GM21381 (cell line): ENCODE data around the gene PATJ.
"Not testable (repeated sequence)": the region's sequence is repeated elsewhere in the genome, so short reads cannot be mapped to it uniquely, and the experiment has no call there.

Experiments used
- ATAC-seq: cut with Tn5 transposase; IDR thresholded peaks from one replicate; pipeline ENCODE4 v1.9.1; 2021; ENCODE audit warnings: mild to moderate bottlenecking, moderate library complexity; ENCODE audit not compliant: unreplicated experiment

The PATJ gene

DNA sequence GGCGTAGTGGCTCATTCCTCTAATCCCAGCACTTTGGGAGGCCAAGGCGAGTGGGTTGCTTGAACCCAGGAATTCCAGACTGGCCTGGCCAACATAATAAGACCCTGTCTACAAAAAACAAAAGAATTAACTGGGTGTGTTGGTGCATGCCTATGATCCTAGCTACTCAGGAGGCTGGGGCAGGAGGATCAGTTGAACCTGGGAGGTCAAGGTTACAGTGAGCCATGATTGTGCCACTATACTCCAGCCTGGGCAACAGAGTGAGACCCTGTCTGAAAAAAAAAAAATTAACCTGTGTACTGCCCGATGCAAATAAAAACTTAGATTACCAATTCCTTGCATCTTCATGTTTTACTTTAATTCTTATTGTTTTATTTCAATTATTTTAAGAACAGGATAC is 193.2 kb downstream of the PATJ start:
- no peak for ATAC-seq

DNA sequence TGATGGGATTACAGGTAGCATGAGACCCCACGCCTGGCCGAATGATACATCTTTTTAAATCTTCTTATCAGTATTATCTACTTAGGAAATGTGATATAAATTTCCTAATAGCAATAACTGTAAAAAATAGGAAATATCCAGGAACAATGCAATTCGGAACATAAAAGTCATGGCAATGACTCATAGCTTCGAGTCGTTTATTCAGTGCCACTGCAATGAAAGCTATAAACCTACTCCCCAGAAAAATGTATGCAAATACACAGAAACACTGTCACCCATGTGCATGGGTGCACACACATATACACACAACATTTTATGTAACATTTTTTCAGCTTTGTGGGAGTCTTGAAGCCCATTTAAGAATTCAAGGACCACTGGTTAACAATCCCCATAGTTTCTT is 194.6 kb downstream of the PATJ start:
- ATAC-seq = no peak

DNA sequence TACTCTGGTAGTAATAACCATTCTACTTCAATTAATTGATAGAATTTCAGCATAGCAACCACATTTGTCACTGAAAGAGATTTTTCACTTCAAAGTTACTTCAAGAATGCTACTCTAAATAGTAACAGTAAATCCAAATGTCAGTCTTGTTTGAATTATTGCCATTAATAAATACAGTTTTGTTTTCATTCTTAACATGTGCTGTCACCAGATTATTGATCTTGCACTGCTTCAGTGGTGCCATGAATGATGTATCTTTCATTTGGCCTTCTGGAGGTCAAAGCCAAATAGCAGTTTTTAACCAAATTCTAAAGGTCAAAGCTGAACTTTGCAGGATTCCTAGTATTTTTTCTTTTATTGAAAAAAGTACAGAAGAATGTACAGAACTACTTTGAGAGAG is 199.5 kb downstream of the PATJ start:
- ATAC-seq = no peak

DNA sequence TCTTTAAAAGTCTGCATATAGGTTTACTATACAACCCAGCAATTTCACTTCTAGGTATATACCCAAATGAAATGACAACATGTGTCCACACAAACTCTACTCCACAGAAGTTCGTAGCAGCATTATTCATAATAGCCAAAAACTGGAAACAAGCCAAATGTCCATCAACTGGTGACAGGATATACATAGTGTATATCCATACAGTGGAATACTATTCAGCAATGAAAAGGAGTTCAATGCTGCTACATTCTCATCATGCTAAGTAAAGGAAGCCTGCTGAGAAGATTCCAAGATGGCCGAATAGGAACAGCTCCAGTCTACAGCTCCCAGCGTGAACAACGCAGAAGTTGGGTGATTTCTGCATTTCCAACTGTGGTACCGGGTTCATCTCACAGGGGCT is 200.6 kb downstream of the PATJ start:
- no peak for ATAC-seq

DNA sequence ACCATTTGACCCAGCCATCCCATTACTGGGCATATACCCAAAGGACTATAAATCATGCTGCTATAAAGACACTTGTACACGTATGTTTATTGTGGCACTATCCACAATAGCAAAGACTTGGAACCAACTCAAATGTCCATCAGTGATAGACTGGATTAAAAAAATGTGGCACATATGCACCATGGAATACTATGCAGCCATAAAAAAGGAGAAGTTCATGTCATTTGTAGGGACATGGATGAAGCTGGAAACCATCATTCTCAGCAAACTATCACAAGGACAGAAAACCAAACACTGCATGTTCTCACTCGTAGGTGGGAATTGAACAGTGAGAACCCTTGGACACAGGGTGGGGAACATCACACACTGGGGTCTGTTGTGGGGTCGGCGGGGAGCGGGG is 206.4 kb downstream of the PATJ start:
- ATAC-seq = not testable (repeated sequence)

DNA sequence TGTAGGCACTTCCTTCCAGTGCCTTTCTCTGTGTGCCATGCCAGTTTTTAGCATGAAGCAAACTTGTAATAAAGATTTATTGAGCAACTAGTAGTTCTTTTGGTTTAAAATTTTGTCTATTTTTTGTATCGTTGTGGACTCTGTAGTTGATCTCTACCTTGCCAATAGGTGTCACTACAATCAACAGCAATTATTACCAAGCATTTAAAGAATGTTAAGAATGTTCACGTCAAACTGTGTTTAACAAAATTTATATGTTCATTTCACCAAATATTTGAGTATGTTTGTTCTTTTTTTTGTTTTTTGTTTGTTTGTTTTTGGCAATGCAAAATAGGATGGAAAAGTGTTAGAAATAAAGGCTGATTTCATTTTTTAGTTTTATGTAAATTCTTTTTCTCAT is 208.1 kb downstream of the PATJ start:
- ATAC-seq = no peak

DNA sequence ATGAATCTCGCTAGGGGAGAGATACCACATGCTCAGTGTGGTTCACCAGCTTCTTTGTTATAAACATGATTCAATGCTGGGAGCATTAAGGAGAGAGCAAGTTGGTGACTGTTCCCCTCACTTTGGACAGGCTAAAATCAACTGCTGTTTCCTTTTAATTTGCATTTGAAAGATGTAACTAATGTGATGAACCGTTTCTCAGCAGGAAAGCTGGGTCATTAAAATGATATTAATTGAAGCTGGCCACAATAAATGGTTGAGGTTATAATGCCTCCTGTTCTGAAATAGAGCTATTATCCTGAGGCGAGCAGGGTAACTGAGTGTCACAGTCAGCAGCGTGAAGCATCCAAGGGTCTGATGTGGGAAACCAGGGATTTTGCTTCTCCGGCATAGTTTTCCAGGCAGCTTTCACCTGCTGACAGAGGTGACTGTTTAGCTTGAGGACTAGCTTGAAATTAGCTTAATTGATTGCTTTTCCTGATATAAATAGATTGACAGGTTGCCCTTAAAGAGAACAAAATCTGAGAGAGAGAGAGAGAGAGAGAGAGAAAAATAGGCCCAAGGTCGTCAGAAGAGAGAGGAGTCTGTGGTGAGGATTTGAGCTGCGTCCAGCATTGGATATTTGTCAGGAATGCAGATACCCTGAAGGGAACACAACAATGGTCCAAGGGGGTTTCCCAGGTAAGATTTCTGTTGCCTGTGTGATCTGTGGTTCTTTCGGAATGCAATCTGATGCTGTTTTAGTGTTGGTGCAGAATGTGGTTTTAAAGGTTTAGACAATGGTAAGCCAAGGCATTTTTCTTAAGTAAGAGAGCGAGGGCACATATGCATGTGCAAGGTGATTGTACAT is 209.7 kb downstream of the PATJ start:
- ATAC-seq = no peak

DNA sequence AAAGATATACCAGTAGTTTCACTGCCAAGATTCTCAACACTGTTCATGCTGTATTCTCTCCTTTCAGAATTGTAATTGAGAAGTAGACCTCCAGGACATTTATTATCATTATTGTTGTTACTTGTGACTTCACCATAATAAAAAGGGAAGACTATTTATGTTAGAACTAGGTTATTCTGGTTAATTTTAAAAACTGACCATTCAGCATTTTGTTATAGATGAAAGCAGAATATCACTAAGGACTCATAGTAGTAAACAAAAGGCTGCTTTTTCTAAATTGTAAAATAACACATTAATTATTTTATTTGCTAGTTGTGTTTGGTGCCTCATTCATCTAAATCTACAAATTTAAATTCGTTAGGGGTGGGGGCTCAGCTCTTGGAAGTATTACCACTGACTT is 210.4 kb downstream of the PATJ start:
- no peak for ATAC-seq

DNA sequence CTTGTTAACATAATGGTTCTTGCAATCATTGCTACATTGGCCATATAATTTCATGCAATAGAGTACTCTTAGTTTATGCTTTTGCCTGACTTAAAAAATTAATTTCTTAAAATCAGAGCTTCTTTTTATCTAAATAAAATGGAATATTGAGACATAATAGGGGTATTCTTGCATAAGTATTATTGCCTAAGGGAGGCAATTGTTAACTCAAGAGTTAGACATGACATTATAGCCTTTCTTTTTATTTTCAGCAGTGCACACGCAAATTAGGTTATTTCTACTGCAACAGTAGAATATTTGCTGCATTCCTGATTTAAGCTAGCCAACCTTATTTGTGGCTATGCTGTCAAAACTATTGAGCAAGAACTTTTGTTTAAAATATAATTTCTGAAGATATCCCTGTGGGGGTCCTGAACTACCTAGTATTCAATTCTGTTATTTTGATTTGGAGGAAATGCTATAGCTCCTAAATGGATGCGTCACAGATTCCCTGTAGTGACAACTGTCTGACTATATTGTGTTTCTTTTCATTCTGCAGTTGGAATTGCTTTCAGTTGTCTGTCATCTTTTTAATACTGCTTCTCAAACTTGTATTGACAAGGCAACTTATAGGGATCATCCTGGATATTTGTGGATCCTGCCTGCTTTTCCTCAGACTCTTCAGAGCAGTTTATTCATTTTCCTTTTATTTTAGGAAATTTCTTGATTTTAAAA is 211.0 kb downstream of the PATJ start:
- ATAC-seq = no peak

DNA sequence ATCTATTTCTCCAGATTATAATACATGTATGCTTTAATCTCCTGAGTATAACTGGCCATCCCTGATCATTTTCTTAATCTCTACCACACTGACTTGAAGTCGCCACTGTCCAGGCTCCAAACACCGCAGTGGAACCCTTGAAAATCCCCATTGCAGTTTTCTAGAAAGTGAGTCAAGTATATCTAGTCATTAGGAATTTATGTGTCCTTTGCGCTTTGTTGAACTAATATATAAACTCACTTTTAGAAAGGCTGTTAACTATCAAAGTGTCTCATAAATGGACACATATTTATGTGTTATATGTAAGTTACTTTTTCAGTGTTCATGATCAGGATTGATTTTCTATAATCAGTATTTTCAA is 211.5 kb downstream of the PATJ start:
- ATAC-seq = no peak

DNA sequence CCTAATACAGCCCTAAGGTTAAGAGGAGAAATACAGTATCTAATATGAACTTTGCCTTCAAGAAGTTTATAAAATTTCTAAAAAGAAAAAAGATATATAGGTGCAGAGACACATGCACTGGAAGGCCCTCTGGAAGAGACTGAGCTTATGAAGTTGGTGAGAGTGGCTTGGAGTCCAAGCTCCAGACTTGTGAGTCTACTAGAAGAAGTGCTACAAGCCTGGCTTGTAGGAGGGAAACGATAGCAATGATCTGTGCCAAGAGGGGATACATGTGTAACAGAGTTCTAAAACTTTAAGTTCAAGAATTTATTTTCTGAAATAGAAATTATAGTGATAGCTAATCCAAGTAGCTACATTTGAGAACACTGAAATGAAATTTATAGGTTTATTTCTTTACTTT is 213.0 kb downstream of the PATJ start:
- no peak for ATAC-seq

DNA sequence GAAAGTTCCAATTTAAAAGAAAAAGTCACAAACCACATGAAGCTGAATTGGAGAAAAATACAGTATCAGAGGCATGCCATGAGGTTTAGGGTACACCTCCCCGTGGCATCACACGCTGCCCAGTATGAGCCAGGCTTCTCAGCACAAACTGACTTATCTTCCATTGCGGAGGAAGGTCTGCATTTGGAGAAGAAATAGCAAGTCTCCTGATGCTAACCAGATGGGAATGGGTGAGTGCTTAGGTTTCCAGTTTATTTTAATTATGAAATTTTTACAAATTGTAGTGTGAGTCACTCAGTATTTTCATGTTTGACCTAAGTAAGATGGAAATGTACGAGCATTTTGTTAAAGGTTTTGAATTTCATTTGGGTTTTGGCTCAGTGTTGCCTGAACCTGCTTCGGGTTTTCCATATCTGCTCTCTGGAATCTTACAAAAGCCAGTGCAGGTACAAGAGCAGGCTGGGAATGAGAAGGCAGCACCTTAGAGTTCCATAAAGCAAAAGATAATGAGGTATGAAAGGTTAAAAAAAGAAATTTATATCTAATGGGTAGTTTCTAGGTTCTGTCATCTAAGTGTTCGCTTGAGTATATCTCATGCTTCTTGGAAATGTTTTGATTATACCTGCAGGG is 213.9 kb downstream of the PATJ start:
- ATAC-seq = no peak

DNA sequence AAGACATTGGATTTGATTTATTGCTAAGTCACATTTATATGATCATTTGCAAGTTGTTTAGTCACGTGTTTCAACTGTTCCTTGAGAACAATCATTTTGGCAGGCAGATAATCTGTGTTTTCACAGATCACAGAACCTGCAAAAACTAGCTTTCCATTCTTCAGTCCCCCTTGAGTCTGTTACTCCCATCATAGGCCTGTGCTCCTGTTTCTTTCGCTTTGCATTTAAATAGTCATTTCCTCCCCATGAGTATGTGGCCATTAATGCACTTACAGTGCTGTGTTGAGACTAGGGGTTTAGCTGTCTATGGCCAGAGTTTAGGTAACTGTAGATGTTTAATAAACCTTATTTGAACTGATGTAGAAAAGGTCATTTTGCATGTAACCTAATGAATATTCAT is 214.5 kb downstream of the PATJ start:
- no peak for ATAC-seq

DNA sequence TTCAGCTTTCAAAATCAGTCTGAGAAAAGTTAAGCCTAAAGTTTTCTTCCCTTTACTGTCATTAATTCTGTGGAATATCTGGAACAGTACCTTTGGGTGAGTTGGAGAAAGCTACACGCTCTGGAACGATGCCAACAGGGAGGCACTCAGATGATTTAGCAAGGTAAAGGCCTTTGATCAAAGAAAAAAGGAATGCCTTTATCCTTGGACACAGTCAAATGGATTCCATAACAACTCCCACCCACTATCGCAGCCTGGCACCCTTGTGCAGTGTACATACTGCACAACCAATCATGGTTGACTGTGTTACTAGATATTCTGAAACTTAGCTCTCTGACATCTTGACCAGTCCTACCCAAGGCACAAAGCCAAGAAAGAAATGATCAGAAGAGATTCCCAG is 218.7 kb downstream of the PATJ start:
- ATAC-seq = no peak

DNA sequence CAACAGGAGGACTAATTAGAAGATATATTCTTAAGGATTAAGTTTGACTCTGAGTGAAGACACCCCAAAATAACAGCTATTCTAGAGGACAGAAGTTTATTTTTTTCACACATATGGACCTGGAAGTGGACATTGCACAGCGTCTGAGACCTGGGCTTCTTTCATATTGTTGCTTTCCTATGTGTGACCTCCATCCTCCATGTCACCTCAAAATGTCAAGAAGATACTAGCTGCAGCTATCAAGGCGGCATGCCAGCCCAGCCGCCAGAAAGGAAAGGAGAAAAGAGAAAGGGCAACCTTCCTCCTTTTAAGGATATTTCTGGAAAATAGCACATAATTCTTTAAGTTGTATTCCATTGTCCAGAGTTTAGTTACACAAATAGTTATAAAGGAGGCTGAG is 220.4 kb downstream of the PATJ start:
- no peak for ATAC-seq

DNA sequence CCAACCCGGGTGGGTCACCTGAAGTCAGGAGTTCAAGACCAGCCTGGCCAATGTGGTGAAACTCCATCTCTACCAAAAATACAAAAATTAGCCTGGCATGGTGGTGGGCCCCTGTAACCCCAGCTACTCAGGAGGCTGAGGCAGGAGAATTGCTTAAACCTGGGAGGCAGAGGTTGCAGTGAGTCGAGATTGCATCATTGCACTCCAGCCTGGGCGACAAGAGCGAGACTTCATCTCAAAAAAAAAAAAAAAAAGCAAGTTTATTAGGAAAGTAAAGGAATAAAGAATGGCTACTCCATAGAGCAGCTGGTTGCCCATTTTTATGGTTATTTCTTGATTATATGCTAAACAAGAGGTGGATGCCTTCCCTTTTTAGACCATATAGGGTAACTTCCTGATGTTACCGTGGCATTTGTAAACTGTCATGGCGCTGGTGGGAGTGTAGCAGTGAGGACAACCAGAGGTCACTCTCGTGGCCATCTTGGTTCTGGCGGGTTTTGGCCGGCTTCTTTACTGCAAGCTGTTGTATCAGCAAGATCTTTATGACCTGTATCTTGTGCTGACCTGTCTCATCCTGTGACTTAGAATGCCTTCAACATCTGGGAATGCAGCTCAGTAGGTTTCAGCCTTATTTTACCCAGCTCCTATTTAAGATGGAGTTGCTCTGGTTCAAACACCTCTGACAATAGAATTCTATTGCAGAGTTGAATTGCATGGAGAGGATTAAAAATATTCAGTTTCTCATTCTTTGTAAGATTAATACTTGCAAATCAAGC is 224.4 kb downstream of the PATJ start:
- ATAC-seq = not testable (repeated sequence)

DNA sequence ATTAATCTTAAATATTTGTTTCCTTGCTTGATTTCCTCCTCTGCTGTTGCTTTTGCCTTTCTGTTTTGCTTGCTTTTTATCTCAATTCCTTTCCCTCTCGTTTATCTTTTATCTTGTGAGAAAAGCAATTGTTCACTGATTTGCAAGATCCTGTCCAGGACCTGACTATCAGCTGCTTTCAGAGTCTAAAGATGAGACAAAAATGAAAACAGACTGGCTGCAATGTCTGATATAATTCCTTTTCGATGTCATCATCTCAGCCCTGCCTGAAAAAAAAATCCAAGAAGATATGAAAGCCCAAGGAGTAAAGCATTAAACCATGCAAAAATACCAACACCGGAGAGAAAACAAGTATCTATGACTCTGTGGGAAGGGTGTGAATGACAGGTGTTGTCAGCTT is 225.5 kb downstream of the PATJ start:
- no peak for ATAC-seq

DNA sequence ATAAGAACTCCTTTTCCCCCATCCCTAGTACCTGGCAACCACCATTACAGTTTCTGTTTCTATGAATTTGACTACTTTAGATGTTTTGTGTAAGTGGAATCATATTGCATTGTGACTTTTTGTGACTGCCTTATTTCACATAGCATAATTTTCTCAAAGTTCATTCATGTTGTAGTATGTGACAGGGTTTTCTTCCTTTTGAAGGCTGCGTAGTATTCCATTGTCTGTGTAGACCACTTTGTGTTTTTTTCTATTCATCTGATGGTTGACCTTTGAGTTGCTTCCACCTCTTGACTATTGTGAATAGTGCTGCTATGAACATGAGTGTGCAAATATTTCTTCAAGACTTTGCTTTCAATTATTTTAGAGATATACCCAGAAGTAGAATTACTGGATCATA is 226.6 kb downstream of the PATJ start:
- no peak for ATAC-seq

DNA sequence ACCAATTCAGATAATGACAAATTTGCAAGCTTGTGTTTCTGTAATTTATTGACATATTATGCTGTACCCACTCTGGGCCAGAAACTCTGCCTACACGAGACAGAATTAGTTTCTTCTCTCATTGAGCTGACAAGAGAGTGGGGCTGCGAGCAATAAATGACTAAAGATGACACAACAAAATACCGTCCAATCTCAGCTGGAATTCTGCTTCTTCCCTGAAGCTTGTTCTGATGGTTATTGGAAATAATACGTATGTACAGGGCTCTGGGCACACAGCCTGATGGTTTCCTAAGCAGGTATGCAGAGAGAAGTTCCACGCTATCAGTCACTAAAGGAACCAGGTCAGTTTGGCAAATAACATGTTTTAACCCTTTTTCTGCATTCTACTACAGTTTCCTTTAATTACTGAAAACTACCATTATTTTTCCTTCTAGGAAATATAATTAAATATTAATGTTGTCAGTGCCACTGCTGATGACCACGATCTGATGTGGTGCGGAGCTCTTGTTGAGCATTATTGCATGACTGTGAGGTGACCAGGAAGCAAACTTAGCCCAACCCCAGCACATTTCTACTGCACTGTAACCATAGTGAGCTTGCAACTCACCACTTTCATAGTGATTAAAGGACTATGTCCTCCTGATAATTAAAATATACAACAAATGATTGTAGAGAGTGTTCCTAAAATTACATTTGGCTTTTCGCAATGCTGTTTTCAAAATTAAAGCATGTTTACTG is 231.0 kb downstream of the PATJ start:
- no peak for ATAC-seq

DNA sequence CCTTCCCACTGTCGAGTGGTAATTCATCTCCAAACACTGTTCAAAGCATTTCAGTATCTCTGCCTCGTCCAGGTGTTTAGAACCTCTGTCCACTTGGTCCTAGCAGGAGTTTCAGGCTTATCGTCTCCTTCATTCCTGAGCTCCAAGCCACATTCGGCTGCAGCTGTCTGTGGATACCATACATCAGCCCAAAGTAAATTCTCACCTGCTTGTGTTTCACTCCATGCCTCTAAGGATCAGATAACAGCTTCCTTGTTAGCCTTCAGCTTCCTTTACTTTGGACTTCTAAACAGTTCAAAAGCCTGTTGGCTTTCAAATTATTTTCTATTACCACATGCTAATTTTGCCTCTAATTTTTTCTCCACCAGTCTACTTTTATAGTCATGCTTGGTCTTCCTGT is 233.4 kb downstream of the PATJ start:
- no peak for ATAC-seq

DNA sequence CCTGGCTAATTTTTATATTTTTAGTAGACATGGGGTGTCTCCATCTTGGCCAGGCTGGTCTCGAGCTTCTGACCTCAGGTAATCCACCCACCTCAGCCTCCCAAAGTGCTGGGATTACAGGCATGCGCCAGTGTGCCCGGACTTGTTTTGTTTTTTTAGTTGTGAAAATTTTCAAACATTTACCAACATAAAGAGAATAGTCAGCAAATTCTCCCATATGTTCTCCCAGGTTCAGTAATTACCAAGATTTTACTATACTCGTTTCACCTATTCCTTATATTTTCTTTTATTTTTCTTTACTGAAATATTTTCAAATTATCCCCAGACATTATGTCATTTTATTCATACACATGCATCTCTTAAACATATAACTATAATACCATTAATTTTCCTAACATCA is 234.3 kb downstream of the PATJ start:
- ATAC-seq = no peak
